Gastrocnemius medialis (tissue), 4 donors: Measurements from ENCODE around the gene LEFTY1.

ENCODE experiments used
- CTCF ChIP-seq, 5 experiments: fragments of 450-650 bp in 3 of 5; fragments of 200-600 bp in 2 of 5; sonication (generic) in 2 of 5; IDR thresholded peaks in 4 of 5; conservative IDR thresholded peaks in 1 of 5; 1 replicate in 4 of 5; 2 replicates in 1 of 5; pipeline ENCODE4 v1.5.1; 2016 to 2019; ENCODE audit warnings: antibody characterized with exemption in 5 of 5, mild to moderate bottlenecking in 3 of 5, moderate library complexity in 3 of 5
- POLR2A ChIP-seq, 2 donors: fragments of 450-650 bp; IDR thresholded peaks; one replicate each; pipeline ENCODE4 v1.6.1; 2017; ENCODE audit warnings: antibody characterized with exemption in 2 of 2, mild to moderate bottlenecking in 2 of 2, moderate library complexity in 2 of 2

GRCh38 chr1:225926551-225927113 is 37.7 kb upstream of the LEFTY1 start:
- TF ChIP-seq POLR2A (IDR thresholded peaks at IDR 0.05), result no peak
- TF ChIP-seq CTCF (IDR thresholded peaks at IDR 0.05 in 4 of 5, conservative IDR thresholded peaks at IDR 0.05 in 1 of 5), result no peak
